PC-3 (cell line): Measurements from ENCODE around the gene OSBPL6.

Experiments
- EZH2 ChIP-seq: fragments of 300-600 bp; sonication (generic); IDR thresholded peaks from one replicate; pipeline ENCODE4 v1.6.1; 2017; ENCODE audit warnings: antibody characterized with exemption, mild to moderate bottlenecking, low read length; ENCODE audit not compliant: unreplicated experiment
- TF ChIP-seq, protein P1 (sequence below): fragments of 300-600 bp; sonication (generic); conservative IDR thresholded peaks from 2 replicates; pipeline ENCODE4 v1.5.1; 2017; ENCODE audit warnings: antibody characterized with exemption, low read depth, mild to moderate bottlenecking, low read length

DNA sequence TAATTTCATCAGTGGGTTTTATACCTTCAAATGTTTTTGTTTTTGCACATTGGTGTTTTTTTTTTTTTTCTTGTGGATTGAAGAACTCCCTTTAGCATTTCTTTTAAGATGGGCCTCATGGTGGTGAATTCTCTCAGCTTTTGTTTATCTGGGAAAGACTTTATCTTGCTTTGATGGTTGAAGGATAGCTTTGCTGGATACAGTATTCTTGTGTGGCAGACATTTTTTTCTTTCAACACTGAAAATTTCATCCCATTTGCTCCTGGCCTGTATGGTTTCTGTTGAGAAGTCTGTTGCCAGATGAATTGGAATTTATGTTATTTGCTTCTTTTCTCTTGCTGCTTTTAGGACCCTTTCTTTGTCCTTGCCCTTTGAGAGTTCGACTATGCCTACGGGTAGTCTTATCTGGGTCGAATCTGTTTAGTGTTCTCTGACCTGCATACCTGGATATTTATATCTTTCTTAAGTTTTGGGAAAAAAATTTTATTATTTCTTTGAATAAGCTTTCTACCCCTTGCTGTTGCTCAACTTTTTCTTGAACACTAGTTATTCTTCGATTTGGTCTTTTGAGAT is 231.0 kb downstream of the OSBPL6 start:
- no peak for TF ChIP-seq EZH2
- TF ChIP-seq, protein P1, sequence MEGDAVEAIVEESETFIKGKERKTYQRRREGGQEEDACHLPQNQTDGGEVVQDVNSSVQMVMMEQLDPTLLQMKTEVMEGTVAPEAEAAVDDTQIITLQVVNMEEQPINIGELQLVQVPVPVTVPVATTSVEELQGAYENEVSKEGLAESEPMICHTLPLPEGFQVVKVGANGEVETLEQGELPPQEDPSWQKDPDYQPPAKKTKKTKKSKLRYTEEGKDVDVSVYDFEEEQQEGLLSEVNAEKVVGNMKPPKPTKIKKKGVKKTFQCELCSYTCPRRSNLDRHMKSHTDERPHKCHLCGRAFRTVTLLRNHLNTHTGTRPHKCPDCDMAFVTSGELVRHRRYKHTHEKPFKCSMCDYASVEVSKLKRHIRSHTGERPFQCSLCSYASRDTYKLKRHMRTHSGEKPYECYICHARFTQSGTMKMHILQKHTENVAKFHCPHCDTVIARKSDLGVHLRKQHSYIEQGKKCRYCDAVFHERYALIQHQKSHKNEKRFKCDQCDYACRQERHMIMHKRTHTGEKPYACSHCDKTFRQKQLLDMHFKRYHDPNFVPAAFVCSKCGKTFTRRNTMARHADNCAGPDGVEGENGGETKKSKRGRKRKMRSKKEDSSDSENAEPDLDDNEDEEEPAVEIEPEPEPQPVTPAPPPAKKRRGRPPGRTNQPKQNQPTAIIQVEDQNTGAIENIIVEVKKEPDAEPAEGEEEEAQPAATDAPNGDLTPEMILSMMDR, result no peak
